HG02981 (cell line): ENCODE results near the gene AEBP2.

ENCODE experiments used
- ATAC-seq: cut with Tn5 transposase; IDR thresholded peaks from one replicate; pipeline ENCODE4 v1.9.1; 2021; ENCODE audit warnings: mild to moderate bottlenecking, moderate library complexity; ENCODE audit not compliant: unreplicated experiment

Gene AEBP2

GRCh38 chr12:19496219-19496878 is 57.1 kb downstream of the AEBP2 start:
- no peak for ATAC-seq

GRCh38 chr12:19498099-19498498 is 58.8 kb downstream of the AEBP2 start:
- ATAC-seq: no peak

- ATAC-seq: no peak
These were observed 59.7 kb downstream of the AEBP2 start for GRCh38 chr12:19499030-19499429.

GRCh38 chr12:19506497-19506896 is 67.2 kb downstream of the AEBP2 start:
- no peak for ATAC-seq

- no peak for ATAC-seq
These were observed 68.5 kb downstream of the AEBP2 start for GRCh38 chr12:19507823-19508222.

GRCh38 chr12:19510461-19510860 is 71.2 kb downstream of the AEBP2 start:
- ATAC-seq: no peak

- no peak for ATAC-seq
These were observed 75.9 kb downstream of the AEBP2 start for GRCh38 chr12:19515179-19515578.

- ATAC-seq: no peak
These were observed 78.3 kb downstream of the AEBP2 start for GRCh38 chr12:19517583-19517982.

GRCh38 chr12:19518209-19518608 is 78.9 kb downstream of the AEBP2 start:
- ATAC-seq: no peak

- ATAC-seq: no peak
These were observed 81.5 kb downstream of the AEBP2 start for GRCh38 chr12:19520646-19521415.

- ATAC-seq: no peak
These were observed 86.0 kb downstream of the AEBP2 start for GRCh38 chr12:19525274-19525673.

- no peak for ATAC-seq
These were observed 88.6 kb downstream of the AEBP2 start for GRCh38 chr12:19527866-19528265.

GRCh38 chr12:19528750-19529149 is 89.5 kb downstream of the AEBP2 start:
- ATAC-seq: no peak

- no peak for ATAC-seq
These were observed 90.8 kb downstream of the AEBP2 start for GRCh38 chr12:19529951-19530636.

- no peak for ATAC-seq
These were observed 91.3 kb downstream of the AEBP2 start for GRCh38 chr12:19530637-19531023.

- no peak for ATAC-seq
These were observed 94.3 kb downstream of the AEBP2 start for GRCh38 chr12:19533567-19533966.

- ATAC-seq: no peak
These were observed 99.8 kb downstream of the AEBP2 start for GRCh38 chr12:19539071-19539470.

GRCh38 chr12:19539836-19540235 is 100.5 kb downstream of the AEBP2 start:
- ATAC-seq: no peak

- no peak for ATAC-seq
These were observed 103.3 kb downstream of the AEBP2 start for GRCh38 chr12:19542606-19543005.

- ATAC-seq: no peak
These were observed 105.1 kb downstream of the AEBP2 start for GRCh38 chr12:19544353-19544752.

- no peak for ATAC-seq
These were observed 106.0 kb downstream of the AEBP2 start for GRCh38 chr12:19545301-19545700.

GRCh38 chr12:19546027-19546426 is 106.7 kb downstream of the AEBP2 start:
- ATAC-seq: no peak
